ENCODE data around the gene DMKN. TPM values are rescaled to one million over a fixed set of nuclear protein-coding genes. Genes with fewer than 3 reads are reported as not detected.

The DMKN gene
- total and polyA plus RNA-seq, 9 of the 15 experiments (the other 6 are each of a cell fraction or from before 2014, with no cell fraction given) = 0.36 to 0.53 TPM; not detected in 7

DNA sequence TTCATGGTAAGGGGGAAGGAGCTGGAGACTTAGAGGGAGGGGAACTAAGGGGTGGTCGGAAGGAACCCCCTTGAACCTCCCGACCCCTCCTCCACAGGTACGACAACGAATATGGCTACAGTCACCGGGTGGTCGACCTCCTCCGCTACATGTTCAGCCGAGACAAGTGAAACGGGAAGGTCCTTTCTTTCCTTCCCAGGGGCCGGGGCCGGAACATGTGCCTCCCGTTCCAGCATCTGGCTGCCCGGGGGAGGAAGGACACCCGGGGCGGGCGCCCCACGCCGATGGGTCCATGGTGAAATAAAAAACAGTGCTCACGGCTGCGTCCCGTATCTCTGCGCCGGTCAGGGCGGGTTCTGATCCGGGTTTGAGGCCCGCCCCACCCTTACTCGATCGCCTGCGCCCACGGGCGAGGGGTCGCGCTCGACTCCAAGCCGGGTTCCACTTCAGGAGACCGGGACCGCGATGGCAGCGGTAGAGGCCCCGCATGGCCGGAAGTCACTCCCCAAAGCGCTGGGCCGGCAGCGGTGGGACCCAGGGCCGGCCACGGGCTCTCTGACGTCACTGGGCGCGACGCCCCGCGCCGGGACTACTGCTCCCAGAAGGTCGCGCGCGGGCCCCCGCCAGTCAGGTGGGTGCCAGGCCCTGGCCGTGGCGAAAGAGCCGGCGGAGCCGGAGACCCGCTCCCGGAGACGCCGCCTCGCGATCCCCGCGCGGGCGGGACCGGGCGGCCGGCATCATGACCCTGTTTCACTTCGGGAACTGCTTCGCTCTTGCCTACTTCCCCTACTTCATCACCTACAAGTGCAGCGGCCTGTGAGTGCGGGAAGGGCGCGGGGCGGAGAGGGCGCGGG is 31.8 kb upstream of the DMKN start, which contains the start of gene TMEM147 (continued):
- TF ChIP-seq PHF20 (IDR thresholded peaks at IDR 0.05; ENCODE audit: partially characterized antibody) (peak; percentile 84), BRD4 (IDR thresholded peaks at IDR 0.05) (0 out of 2 replicates have a peak, but pooled peaks have one; percentile 26), RBFOX2 (IDR thresholded peaks at IDR 0.05; ENCODE audit: low read depth, low read length) (peak; percentile 95), ZNF407 (IDR thresholded peaks at IDR 0.05; ENCODE audit: low read depth) (no peak), EP400 (IDR thresholded peaks at IDR 0.05) (peak; percentile 92), ZNF24 (IDR thresholded peaks at IDR 0.05) (no peak), NFRKB (IDR thresholded peaks at IDR 0.05; ENCODE audit: low read depth) (peak; percentile 55), NELFE (IDR thresholded peaks at IDR 0.05; ENCODE audit: insufficient read depth, insufficient read length) (no peak), ZNF431 (CRISPR knock-in tag; IDR thresholded peaks at IDR 0.05) (no peak; the same call in 1 of the 2 replicates), SIX5 (IDR thresholded peaks at IDR 0.05; ENCODE audit: borderline replicate concordance in 1 of 2, insufficient read depth in 1 of 2, low read depth in 1 of 2, low read length in 2 of 2) (peak; percentile 63 to 76; a peak in 3 of 4 replicates), KLF6 (CRISPR knock-in tag; IDR thresholded peaks at IDR 0.05; ENCODE audit: borderline replicate concordance) (peak; percentile 22; the same call in 1 of the 2 replicates), UBTF (IDR thresholded peaks at IDR 0.05; ENCODE audit: borderline replicate concordance in 1 of 2, low read depth in 2 of 2, low read length in 2 of 2) (peak in 1 of 2 experiments; percentile 78; a peak in 1 of 4 replicates), SAFB (IDR thresholded peaks at IDR 0.05; ENCODE audit: borderline replicate concordance, low read depth, low read length) (peak; percentile 41; the same call in 1 of the 2 replicates), IFI16 (CRISPR knock-in tag; IDR thresholded peaks at IDR 0.05) (no peak), ZSCAN29 (IDR thresholded peaks at IDR 0.05) (peak; percentile 75), NR2F6 (CRISPR knock-in tag; IDR thresholded peaks at IDR 0.05) (0 out of 2 replicates have a peak, but pooled peaks have one; percentile 57), ZKSCAN8 (CRISPR knock-in tag; IDR thresholded peaks at IDR 0.05) (no peak), TCFL5 (CRISPR knock-in tag; conservative IDR thresholded peaks at IDR 0.05) (no peak)
